Stimulated activated CD8-positive, alpha-beta memory T cell treated with anti-CD3 and anti-CD28 coated beads, Interleukin-12 subunit alpha, Interleukin-12 subunit beta, amount 100 ng/mL, for 24 hours (primary cell): ENCODE results near the gene NEK8.

Experiments used
- DNase-seq: peaks from one replicate; pipeline ENCODE4 v3.0.0-alpha.2; 2020; ENCODE audit errors: extremely low read depth

The NEK8 gene

DNA sequence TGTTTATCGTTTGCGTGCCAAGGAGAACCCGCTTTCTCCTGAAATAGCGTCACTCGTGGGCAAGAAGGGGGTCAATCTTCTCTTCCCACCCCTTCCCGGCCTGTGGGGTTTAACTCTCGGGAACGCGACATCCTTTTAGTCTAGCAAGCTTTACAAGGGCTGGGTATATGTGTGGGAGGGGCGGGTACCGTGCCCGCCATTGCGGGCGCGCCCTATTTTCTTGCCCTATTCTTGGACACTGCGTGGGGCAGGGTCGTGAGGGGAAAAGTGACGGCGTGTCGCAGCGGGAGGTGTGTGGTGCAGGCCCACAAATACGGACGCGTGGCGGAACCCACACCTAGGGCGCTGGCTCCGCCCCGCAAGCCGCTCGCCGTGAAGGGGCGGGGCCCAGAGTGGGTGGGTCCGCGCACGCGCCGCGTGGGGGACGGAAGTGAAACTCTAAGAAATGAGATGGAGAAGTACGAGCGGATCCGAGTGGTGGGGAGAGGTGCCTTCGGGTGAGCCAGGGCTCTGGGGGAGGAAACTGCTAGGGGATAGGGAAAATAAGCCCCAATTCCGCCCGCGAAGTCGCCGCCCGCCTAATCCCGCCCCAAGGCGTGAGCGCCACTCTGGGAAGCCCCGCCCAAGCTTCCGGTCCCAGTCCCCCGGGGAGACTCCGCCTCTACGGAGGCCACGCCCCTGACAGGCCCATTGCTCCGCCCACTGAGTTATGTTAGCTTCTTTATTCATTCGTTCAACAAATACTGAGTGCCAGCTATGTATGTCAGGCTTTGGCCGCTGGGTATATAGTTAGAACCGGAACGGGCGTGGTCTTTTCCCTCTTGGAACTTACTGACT is at the start of gene NEK8:
Gene NEK8 (plus strand): TSS at position 425 of the 837 bp plus-strand sequence. CDS start 26 bp downstream, at position 451.
- DNase-seq = peak; percentile 92

DNA sequence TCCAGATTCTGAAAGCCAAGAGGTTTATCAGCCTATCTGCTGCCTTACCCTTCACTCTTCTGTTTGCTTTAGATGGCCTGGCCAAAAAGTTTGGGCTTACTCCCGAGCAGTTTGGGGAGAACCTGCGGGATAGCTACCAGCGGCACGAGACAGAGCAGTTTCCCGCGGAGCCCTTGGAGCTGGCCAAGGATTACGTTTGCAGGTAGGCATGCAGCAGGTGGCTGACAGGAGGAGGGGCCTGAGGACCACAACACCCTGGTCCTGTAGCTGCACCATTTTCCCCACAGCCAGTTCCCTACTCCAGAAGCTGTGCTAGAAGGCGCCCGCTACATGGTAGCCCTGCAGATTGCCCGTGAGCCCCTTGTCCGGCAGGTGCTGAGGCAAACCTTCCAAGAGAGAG is 45.9 kb upstream of the NEK8 start:
- no peak for DNase-seq

DNA sequence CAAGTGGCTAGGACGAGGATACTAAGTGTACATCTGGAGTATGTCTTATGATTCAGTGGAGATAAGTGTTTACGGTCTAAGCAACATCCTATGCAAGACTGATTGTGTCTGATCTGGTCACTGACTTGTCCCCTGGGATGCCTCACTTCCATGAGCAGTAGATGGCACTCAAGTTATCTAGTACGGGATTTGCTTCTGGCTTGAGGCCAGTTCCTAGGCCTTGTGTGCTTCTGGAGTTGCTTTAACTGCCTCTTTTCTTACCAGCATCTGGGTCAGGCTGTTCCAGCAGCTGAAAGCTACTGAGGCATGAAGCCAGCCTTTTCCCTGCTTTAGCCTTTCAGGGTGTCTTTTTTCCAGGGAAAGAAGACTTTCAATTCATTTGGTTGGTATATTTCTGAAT is 43.6 kb upstream of the NEK8 start:
- DNase-seq = no peak

DNA sequence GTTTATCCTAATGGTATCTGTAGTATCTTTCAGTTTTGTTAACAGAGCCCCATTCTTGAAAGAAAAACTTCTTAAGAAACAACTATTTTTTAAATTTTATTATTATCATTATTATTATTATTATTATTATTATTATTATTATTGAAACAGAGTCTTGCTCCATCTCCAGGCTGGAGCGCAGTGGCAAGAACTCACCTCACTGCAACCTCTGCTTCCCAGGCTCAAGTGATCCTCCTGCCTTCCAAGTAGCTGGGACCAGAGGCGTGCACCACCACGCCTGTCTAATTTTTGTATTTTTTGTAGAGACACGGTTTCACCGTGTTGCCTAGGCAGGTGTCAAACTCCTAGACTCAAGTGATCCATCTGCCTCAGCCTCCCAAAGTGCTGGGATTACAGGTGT is 43.2 kb upstream of the NEK8 start:
- DNase-seq = no peak

DNA sequence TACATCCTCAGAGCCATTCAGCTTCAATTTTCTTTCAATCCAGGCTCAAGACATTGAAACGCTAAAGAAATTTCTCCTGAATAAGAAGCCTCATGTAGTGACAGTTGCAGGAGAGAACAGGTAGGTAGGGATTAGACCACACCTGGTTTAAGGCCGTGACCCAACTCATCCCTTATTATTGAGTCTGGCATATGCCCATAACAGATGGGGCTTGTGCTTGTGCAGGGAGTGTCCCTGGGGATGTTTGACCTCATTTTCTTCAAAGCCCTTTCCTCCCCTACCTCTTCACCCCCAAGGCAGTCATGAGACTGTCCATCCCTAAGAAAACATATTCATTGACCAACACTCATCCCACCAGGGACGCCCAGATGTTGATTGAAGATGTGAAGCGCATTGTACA is 42.3 kb upstream of the NEK8 start:
- DNase-seq = no peak

DNA sequence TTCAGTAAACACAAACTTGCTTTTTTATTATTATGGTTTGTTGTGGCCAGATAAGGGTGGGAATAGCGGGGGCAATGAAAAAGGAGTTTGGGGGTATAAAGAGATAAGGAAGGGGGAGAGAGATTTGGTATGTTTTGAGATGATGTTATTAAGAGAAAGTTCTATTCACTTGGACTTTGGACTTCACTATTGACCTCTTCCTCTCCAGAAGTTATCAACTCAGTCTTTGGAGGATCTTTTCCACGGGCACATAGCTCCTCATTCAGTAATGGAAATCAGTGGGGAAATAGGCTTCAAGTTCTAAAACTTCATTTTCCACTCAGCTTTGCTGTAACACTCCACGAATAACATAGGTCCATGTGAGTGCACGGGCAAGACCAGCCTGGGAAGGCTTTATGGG is 40.1 kb upstream of the NEK8 start:
- DNase-seq = no peak

DNA sequence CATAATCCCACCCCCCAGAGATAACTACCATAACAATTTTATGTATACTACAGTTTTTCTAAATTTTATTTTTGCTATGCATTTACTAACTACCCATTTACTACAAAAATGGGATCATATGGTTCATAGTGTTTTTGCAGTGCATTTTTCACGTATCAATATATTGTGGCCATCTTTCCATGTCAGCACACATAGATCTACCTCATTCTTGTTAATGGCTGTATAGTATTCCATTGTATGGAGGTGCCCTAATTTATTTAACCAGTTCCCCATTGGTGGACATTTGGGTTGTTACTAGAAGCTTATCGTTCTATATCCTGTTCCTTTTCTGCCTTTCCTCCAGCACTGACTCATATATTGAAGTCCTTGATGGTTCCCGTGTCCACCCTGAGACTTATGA is 39.6 kb upstream of the NEK8 start:
- DNase-seq = no peak

DNA sequence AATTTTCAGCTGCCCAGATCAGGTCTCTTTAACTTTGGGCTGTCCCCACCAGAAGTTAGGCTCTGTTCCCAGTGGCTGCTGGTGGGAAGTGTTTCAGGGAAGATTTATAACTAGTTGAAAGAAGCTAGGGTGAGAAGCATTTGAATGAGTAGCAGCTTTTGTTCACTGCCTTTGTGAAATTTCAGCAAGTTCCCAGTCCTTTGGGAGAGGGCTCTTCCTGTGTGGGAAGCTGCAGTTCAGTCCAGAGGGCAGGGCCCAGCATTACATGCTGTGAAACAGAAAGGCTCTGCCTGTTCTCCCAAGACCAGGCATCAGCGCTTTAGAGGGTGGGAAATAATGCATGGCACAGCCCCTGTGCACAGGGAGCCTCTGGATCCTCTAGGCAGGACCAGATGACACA is 34.7 kb upstream of the NEK8 start:
- no peak for DNase-seq

DNA sequence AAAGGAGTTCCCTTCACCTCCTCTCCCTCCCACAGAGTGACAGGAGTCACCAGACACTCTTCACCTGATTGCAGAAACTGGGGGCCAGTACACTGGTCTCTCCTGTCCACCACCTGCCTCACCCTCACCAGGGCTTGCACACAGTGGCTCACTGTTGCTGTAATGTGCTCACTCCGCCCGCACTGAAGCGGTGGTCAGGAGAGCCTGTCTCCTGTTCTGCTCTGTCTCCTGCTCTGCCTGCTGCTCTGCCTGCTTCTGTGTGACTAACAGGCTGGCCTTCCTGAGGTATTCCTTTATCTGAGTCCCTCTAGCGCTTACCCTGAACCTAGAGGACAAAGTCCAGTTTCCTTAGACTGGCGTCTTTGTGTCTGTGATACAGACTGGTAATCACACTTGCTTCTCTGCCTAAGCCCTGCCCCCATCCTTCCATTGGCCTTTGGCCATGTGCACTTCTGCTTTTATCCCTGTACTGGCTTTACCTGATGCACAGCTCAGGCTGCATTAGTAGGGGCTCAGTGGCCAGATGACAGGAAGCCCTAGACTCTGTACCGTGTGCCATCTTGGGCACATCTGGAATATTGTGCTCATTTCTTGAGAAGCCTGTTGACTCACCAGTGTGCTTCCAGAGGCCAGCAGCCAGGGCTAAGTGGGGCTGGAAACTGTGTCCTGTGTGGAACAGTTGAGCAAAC is 30.2 kb upstream of the NEK8 start:
- no peak for DNase-seq

DNA sequence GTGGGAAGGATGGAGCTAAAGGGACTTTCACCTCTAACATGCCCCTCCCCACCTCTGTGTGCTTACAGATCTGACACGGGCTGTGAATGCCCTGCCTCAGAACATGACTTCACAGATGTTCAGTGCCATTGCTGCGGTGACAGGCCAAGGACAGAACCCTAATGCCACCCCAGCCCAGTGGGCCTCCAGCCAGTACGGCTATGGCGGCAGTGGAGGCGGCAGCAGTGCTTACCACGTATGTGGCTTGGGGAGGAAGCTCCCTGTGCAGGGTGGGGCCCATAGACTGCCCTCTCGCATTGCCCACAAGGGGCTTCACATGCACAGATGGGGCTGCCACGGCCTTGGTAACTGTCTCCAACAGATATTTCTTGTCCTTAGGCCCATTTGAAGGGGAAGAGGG is 28.3 kb upstream of the NEK8 start:
- no peak for DNase-seq

DNA sequence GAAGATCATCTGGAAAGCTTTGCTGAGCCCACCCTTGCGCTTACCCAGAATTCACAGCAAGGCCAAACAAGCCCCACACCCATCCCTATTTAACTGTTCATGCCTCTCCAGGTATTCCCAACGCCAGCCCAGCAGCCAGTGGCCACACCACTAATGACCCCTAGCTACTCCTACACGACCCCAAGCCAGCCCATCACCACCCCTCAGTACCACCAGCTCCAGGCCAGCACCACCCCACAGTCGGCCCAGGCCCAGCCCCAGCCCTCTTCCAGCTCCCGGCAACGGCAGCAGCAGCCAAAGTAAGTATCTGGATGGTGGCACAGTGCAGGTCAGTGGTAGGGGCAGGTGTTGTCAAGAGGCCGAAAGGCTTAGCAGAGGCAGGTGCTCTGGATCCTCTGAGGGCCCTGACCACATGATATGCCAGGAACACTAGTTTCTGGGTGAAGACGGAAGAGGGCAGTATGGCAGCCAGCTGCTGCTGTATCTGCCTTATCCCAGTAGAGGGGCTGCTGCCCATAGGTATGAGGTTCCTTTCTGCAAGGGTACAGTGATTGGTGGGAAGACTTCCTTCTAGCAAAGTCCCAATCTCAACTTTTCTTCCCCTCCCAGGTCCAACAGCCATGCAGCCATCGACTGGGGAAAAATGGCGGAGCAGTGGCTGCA is 27.6 kb upstream of the NEK8 start:
- no peak for DNase-seq

DNA sequence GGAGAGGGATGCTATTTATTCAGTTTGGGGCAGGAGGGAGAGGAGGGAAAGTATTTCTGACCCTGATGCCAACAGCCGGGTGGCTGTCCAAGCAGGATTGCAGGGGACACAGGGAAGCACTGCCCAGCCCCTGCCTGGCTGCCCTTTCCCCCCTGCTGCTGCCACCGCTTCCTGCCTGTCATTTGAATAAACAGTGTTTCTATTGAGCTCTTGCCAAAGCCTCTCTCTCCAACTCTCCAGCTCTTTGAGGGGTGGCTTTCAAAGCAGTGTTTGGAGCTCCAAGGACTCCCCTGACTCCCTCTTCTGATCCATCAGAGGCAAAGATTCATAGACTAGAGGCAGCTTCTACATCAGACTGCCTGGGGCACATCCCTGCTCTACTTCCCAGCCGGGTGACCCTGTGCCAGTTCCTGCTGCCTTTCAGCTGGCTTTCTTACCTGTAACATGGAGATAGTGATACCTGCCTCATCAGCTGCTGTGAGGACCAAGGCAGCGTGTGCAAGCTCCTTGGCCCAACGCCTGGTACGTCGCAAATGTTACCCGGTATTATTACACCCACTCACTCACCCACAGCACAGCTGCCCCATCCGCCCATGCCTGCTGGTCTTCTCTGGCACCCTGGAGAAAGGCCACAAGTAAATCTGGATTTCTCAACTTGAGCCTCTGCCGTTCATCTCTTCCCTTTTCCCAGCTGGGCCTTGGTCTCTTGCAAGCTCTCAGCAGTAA is 26.4 kb upstream of the NEK8 start:
- DNase-seq = no peak

DNA sequence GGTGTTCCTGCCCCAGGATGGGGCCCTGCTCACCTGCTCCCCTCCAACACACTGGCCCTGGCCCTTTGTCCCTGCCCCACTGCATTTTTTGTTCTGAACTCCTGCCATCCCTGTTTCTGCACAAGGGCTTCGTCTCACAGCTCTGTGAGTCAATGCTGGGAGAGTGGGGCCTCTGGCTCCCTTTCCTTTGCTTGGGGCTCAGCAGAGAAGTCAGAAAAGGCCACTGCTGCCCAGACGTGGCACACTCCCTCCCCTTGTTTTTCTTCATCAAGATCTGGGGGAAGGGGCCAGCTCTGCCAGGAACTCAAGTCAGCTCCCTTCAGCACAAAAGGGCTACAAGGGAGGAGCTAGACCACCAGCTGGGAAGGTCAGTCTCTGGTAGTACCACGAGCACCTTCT is 25.8 kb upstream of the NEK8 start:
- DNase-seq = no peak

DNA sequence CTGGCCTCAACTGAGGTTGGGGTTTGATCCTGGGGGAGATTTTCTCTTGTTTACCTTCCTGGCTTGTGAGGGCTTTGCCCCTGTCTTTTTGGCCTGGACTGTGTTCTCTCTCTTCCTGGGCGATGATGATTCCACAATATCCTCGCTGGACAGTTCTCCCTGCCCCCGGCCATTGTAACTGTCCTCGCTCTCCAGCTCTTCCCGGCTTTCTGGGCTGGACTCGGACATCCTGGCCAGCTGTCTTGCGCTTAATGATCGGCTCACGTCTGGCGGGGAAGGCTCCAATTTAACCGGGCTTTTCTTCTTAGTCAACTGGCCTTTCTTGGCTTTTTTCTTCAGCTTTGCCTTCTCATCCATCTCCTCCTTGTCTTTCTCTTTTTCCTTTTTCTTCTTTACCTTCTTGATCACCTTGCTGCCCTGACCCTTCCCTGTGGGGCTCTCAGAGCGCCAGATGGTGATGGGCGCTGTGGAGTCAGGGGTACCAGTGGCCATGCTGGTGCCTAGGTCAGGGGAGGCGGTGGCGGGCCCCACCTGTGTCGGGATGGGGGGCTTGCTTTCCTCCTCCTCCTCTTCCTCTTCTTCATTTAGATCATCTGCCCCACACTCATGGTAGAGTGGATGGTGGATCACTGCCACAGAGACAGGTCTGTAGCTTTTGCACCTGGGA is 24.9 kb upstream of the NEK8 start:
- DNase-seq = no peak

DNA sequence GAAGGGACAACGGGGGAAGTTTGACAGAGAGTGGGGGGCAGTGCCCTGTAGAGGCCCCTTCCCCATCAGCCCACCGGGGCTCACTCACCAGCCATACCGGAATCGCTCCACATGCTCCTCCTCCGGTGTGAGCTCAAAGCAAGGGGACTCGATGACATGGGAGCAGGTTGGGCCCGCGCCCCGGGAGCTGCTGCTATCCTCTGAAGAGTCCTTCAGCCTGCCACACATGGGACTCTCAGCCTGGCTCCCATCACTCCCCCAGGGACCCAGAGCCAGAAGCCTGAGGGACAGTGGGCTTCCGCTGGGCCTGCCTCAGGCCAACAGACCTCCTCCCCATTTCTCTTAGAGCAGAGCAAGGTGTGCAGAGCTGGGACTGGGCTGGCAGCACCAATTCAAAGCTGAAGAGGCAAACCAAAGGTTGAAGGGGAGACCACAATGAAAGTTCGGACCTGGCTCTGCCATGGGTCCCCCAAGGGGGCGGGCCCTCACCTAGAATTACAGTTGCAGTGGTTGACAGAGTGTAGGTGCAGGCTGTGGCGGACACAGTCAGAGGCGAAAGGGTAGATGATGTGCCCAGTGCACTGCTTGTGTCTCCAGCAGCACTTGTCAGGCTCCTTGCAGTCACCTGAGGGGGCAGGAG is 24.2 kb upstream of the NEK8 start:
- no peak for DNase-seq

DNA sequence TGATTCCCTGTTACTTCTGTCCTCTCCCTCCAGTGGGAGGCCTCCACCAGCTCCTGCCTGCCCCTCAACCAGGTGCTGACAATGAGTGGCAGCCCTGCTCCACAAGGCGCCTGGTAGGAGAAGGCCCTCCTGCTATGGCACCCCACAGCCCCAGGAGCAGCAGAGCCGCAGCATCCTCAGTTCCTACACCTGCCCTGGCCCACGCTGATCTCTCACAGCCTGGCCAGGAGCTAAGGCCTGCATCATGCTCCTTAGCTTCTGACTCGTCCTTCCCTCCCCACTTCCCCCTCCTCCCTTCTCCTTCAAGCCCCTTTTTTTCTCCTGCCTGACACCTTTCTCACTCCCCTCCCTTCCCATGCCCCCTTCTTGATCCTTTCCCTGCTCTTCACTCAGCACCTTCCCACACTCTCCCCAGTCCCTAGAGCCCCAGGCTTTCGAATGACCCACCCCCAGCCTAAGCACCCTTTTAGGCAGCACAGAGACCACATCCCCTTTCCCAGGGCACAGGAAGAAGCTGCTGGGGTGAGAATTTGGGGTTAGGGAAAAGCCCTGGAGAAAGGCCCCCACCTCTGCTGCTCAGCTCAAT is 23.4 kb upstream of the NEK8 start:
- DNase-seq = no peak

DNA sequence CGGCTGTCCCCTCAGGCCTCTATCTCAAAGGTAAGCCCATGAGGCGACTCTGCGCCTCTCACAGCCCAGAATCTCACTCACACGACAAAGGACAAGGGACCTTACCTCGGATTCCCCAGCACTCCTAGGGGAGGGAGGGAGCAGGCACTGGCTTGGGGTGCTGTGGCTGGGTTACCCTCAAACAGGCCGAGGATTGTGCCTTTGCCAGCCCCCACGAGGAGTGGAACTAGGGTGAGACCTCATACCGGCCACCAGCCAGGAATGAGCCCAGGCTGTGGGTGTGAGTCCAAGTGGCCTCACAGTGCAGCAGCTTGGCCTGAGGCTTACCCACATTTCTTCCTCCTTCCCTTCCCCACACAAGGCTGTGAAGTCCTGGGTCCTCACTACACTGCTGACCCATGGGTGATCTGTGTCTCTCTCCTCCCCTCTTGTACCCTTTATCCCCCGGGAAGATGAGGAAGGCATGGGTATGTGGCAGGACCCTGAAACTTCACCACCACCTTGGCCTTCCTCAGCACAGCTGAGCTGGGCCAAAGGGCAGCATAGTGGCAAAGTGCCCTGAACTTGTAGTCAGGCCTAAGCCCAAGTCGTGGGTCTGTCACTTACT is 22.8 kb upstream of the NEK8 start:
- no peak for DNase-seq

DNA sequence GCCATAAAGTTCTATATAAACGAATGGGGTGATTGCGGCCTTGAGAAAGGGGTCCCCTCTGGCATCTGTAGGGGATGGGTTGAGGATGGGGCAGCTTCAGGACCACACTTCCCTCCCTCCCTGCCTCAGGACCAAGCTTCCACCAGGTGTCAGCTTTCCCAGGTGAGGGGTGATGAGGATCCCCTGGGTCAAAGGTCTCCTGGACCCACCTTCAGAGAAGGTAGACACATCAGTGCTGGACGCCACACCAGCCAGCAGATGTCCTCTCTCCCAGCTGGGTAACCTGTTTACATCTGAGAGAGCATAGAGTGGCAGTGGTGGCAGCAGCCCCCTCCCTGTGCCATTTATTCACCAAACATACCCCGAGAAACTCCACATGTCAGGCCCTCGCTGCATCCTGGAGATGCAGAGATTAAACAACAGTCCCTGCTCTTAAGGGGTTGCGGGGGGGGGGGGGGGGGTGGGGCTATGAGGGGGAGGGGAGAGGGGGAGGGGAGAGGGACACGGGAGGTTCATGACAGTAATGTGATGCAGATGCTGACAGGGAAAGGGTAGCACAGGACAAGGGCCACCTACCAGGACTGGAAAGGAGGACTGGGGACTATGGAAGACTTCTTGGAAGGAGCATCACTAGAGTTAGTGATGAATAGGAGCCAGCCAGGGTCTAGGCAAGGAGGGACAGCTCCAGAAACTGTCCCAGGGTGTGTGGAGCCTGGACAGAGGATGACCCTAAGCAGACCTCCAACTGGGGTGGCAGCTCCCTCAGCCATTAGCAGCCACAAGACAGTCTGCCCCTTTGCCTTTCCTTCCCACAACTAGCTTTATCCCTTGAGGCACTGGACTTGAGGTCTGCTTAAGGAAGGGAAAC is 21.9 kb upstream of the NEK8 start:
- DNase-seq = no peak

DNA sequence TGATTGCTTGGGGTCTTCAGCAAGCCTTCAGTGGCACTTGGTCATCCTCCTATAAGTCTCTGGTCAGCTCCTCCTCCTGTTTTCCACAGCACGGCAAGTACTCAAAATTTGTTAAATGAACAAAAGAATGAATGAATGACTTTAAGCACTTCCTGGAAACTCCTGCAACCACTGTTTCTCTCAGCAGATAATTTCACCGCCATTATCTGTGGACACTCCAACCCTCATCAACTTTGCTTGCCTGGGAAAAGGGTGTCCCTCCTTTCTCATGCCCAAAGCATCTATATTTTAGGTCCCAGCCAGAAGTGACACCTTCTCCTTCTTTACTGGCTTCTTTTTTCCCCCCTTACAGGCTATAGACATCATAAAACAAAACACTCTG is 21.3 kb upstream of the NEK8 start:
- DNase-seq = no peak
